GM12878 (cell line): Measurements from ENCODE around the gene GALNTL6. TPM values are rescaled to one million over a fixed set of nuclear protein-coding genes. Genes with fewer than 3 reads are reported as not detected.

Experiments used
- ATAC-seq: fragments of 200-7000 bp; cut with Tn5 transposase; 3 replicates; pipeline ENCODE4 v1.9.1; 2020; ENCODE audit warnings: mild to moderate bottlenecking, moderate library complexity
- BruUV-seq: library from RNA; stranded (reverse); fragments of 400-500 nt; replicated peaks from 2 replicates; lab custom pipeline; 2021; lab: Mats Ljungman, UMichigan
- CTCF ChIA-PET: fragments of 300-600 bp; sonication (Branson Sonifier 250); formaldehyde crosslinking; extraction: SDS; loops from one replicate; lab custom pipeline; 2021; ENCODE audit warnings: inconsistent platforms; lab: Yijun Ruan, JAX
- POLR2A ChIA-PET: fragments of 350-600 bp; formaldehyde crosslinking; extraction: SDS; loops from one replicate; lab custom pipeline; 2021; ENCODE audit warnings: inconsistent platforms; lab: Charles Lee
- RAD21 ChIA-PET: fragments of 300-600 bp; sonication (Branson Sonifier 250); formaldehyde crosslinking; loops from one replicate; lab custom pipeline; 2023; ENCODE audit warnings: antibody characterized with exemption; ENCODE audit not compliant: unreplicated experiment; lab: Charles Lee
- SMC1A ChIA-PET: fragments of 300-600 bp; sonication (Branson Sonifier 250); formaldehyde crosslinking; loops from one replicate; lab custom pipeline; 2023; ENCODE audit not compliant: unreplicated experiment, uncharacterized antibody; lab: Charles Lee
- DNase-seq: peaks from one replicate; pipeline ENCODE4 v3.0.0-alpha.2; 2011; ENCODE audit warnings: low read depth, low spot score
- FAIRE-seq: peaks from 3 replicates; lab custom pipeline; 2011; peaks lifted over from hg19 to GRCh38; lab: Jason Lieb, UNC
- H2AFZ ChIP-seq: 2 replicates; pipeline ENCODE4 v1.6.0; 2011; ENCODE audit warnings: low read depth, low read length, control low read depth; ENCODE audit not compliant: control insufficient read depth
- H3K27ac ChIP-seq: 2 replicates; pipeline ENCODE4 v1.5.1; 2011; ENCODE audit warnings: control low read depth; ENCODE audit not compliant: control insufficient read depth, insufficient read depth
- H3K27me3 ChIP-seq, 2 experiments: replicated peaks in 1 of 2; 2 replicates each; pipeline versions ENCODE4 v1.6.0 to v1.6.1; 2011; ENCODE audit warnings: low read length in 1 of 2; ENCODE audit not compliant: control insufficient read depth in 2 of 2, insufficient read depth in 2 of 2
- H3K36me3 ChIP-seq, 2 experiments: 2 replicates each; pipeline ENCODE4 v1.5.1; 2011; ENCODE audit warnings: low read length in 1 of 2; ENCODE audit not compliant: control insufficient read depth in 2 of 2, insufficient read depth in 2 of 2
- H3K4me1 ChIP-seq: 2 replicates; pipeline ENCODE4 v1.6.1; 2011; ENCODE audit warnings: mild to moderate bottlenecking, low read length, moderate library complexity, mixed read lengths; ENCODE audit not compliant: control insufficient read depth, insufficient read depth
- H3K4me2 ChIP-seq: 2 replicates; pipeline ENCODE4 v1.6.0; 2011; ENCODE audit warnings: control low read depth; ENCODE audit not compliant: control insufficient read depth, insufficient read depth
- H3K4me3 ChIP-seq: fragments of 200-600 bp; sonication (generic); 2 replicates; pipeline ENCODE4 v1.5.1; 2016
- H3K79me2 ChIP-seq: 2 replicates; pipeline ENCODE4 v1.6.0; 2011; ENCODE audit warnings: low read length; ENCODE audit not compliant: control insufficient read depth, insufficient read depth
- H3K9ac ChIP-seq: 2 replicates; pipeline ENCODE4 v1.8.0; 2011; ENCODE audit warnings: low read length, control low read depth, mixed read lengths; ENCODE audit not compliant: control insufficient read depth, insufficient read depth
- H3K9me3 ChIP-seq: replicated peaks from 3 replicates; pipeline ENCODE4 v1.5.1; 2011; ENCODE audit warnings: mild to moderate bottlenecking, low read length; ENCODE audit not compliant: control insufficient read depth, insufficient read depth
- H4K20me1 ChIP-seq: 2 replicates; pipeline ENCODE4 v1.6.0; 2011; ENCODE audit not compliant: control insufficient read depth, insufficient read depth
- BCL11A ChIP-seq: IDR thresholded peaks from 2 replicates; pipeline ENCODE4 v1.6.1; 2011; ENCODE audit warnings: low read depth, low read length
- BMI1 ChIP-seq: fragments of 450-650 bp; IDR thresholded peaks from 2 replicates; pipeline ENCODE4 v1.6.1; 2016; ENCODE audit warnings: mild to moderate bottlenecking, moderate library complexity, borderline replicate concordance
- BRCA1 ChIP-seq: IDR thresholded peaks from 2 replicates; pipeline ENCODE4 v1.6.1; 2011; ENCODE audit warnings: low read depth, low read length, improper control_type of control experiment
- CHD4 ChIP-seq: fragments of 200-600 bp; sonication (generic); IDR thresholded peaks from 2 replicates; pipeline ENCODE4 v1.6.1; 2016; ENCODE audit warnings: mild to moderate bottlenecking
- EGR1 ChIP-seq, 2 experiments: IDR thresholded peaks; 1 replicate in 1 of 2; 2 replicates in 1 of 2; pipeline ENCODE4 v1.6.1; 2011 to 2012; ENCODE audit warnings: low read depth in 2 of 2, low read length in 2 of 2, borderline replicate concordance in 1 of 2, mild to moderate bottlenecking in 1 of 2, moderate library complexity in 1 of 2
- PBX3 ChIP-seq: IDR thresholded peaks from 2 replicates; pipeline ENCODE4 v1.6.1; 2011; ENCODE audit warnings: mild to moderate bottlenecking, low read depth, low read length, moderate library complexity; ENCODE audit not compliant: insufficient replicate concordance
- ZBED1 ChIP-seq: IDR thresholded peaks from 2 replicates; pipeline ENCODE4 v1.6.1; 2016; ENCODE audit warnings: borderline replicate concordance
- in situ Hi-C: fragments of 300-500 bp; cut with MboI; formaldehyde crosslinking; loops from 9 replicates; pipeline ENCODE4 v1.14.3; 2018; ENCODE audit warnings: mixed read lengths
- intact Hi-C: fragments of 100-400 bp; cut with micrococcal nuclease; formaldehyde crosslinking; loops from one replicate; pipeline ENCODE4 v1.14.2; 2022; ENCODE audit not compliant: unreplicated experiment
- polyA plus RNA-seq, 11 experiments: library from polyadenylated mRNA; depleted of rRNA in 4 of 11; unstranded in 6 of 11; stranded (reverse) in 5 of 11; fragments of >200 nt; fragmentation: Nextera tagmentation in 4 of 11; fragmentation: Illumina TruSeq in 1 of 11; extraction: Ambion mirVana in 4 of 11; extraction: Trizol in 1 of 11; gene quantifications; 1 replicate in 1 of 11; 2 replicates in 10 of 11; pipeline versions ENCODE4 v1.2.1 to v1.2.3, GENCODE V29; 2011 to 2016; ENCODE audit warnings: inconsistent platforms in 2 of 11, missing spikeins in 2 of 11, low read depth in 1 of 11
- total RNA-seq, 4 experiments: library from RNA; depleted of rRNA in 3 of 4; stranded (reverse); fragments of >200 nt in 3 of 4; fragmentation: Illumina TruSeq in 1 of 4; extraction: Trizol in 1 of 4; gene quantifications; 2 replicates each; pipeline versions ENCODE4 v1.2.1 to v1.2.3, GENCODE V29; 2013 to 2021
- TF ChIP-seq, protein P1 (sequence below): IDR thresholded peaks from 2 replicates; pipeline ENCODE4 v1.6.1; 2012; ENCODE audit warnings: low read depth, low read length, improper control_type of control experiment
- TF ChIP-seq, protein P2 (sequence below): IDR thresholded peaks from 2 replicates; pipeline ENCODE4 v1.6.1; 2012; ENCODE audit warnings: improper control_type of control experiment, low read depth, low read length; ENCODE audit not compliant: insufficient replicate concordance
- TF ChIP-seq, protein P3 (sequence below): fragments of 450-650 bp; formaldehyde crosslinking; IDR thresholded peaks from 2 replicates; pipeline ENCODE4 v1.4.0; 2022; ENCODE audit warnings: mild to moderate bottlenecking, moderate library complexity

Gene GALNTL6
- total and polyA plus RNA-seq, 10 of the 15 experiments (the other 5 are each of a cell fraction or from before 2014, with no cell fraction given) = 0.01 to 0.29 TPM; not detected in 8

DNA sequence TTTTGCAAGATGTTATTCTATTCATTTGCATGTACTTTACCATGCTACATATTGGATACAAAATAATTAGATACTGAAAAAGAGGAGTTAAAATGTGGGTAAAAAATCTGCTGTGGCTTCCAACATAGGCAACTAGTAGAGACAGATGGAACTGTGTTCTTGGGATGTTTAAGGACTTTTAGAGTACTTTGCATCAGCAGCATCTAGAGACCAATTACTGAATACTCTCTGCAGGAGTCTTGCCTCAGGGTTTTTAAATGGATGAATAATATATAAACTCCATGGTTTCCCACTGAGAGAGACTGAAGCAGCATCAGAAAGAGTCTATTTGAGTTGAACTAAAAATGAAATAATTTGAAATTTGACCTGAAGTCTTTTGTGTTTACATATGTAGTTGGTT, 676.7 kb downstream of the GALNTL6 start:
- Histone ChIP-seq H3K4me2 (no peak overlapping the region), H3K9me3 (no peaks in the 10 kb centered on the region), H3K9ac (no peak overlapping the region), H3K4me3 (no peak overlapping the region), H3K79me2 (no peaks in the 10 kb centered on the region), H3K4me1 (no peaks in the 10 kb centered on the region), H3K27ac (no peak overlapping the region), H4K20me1 (no peaks in the 10 kb centered on the region), H2AFZ (no peak overlapping the region), H3K36me3 (no peaks in the 10 kb centered on the region), H3K27me3 (no peaks in the 10 kb centered on the region)
- no peak for ATAC-seq
- in situ Hi-C loops (no loop called here), intact Hi-C loops (no loop called here)
- ChIA-PET RAD21 (no interaction called here), CTCF (no interaction called here), SMC1A (no interaction called here), POLR2A (no interaction called here)
- no peak for FAIRE-seq
- BruUV-seq = no TSS peak
- TF ChIP-seq, protein P1, sequence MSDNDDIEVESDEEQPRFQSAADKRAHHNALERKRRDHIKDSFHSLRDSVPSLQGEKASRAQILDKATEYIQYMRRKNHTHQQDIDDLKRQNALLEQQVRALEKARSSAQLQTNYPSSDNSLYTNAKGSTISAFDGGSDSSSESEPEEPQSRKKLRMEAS = no peak
- TF ChIP-seq CHD4 (no peak), ZBED1 (no peak), BRCA1 (no peak), BMI1 (no peak), EGR1 (IDR thresholded peaks at IDR 0.05; ENCODE audit: borderline replicate concordance in 1 of 2, low read depth in 2 of 2, low read length in 2 of 2) (no peak), PBX3 (no peak), BCL11A (no peak)
- TF ChIP-seq, protein P2, sequence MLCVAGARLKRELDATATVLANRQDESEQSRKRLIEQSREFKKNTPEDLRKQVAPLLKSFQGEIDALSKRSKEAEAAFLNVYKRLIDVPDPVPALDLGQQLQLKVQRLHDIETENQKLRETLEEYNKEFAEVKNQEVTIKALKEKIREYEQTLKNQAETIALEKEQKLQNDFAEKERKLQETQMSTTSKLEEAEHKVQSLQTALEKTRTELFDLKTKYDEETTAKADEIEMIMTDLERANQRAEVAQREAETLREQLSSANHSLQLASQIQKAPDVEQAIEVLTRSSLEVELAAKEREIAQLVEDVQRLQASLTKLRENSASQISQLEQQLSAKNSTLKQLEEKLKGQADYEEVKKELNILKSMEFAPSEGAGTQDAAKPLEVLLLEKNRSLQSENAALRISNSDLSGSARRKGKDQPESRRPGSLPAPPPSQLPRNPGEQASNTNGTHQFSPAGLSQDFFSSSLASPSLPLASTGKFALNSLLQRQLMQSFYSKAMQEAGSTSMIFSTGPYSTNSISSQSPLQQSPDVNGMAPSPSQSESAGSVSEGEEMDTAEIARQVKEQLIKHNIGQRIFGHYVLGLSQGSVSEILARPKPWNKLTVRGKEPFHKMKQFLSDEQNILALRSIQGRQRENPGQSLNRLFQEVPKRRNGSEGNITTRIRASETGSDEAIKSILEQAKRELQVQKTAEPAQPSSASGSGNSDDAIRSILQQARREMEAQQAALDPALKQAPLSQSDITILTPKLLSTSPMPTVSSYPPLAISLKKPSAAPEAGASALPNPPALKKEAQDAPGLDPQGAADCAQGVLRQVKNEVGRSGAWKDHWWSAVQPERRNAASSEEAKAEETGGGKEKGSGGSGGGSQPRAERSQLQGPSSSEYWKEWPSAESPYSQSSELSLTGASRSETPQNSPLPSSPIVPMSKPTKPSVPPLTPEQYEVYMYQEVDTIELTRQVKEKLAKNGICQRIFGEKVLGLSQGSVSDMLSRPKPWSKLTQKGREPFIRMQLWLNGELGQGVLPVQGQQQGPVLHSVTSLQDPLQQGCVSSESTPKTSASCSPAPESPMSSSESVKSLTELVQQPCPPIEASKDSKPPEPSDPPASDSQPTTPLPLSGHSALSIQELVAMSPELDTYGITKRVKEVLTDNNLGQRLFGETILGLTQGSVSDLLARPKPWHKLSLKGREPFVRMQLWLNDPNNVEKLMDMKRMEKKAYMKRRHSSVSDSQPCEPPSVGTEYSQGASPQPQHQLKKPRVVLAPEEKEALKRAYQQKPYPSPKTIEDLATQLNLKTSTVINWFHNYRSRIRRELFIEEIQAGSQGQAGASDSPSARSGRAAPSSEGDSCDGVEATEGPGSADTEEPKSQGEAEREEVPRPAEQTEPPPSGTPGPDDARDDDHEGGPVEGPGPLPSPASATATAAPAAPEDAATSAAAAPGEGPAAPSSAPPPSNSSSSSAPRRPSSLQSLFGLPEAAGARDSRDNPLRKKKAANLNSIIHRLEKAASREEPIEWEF = no peak
- TF ChIP-seq, protein P3, sequence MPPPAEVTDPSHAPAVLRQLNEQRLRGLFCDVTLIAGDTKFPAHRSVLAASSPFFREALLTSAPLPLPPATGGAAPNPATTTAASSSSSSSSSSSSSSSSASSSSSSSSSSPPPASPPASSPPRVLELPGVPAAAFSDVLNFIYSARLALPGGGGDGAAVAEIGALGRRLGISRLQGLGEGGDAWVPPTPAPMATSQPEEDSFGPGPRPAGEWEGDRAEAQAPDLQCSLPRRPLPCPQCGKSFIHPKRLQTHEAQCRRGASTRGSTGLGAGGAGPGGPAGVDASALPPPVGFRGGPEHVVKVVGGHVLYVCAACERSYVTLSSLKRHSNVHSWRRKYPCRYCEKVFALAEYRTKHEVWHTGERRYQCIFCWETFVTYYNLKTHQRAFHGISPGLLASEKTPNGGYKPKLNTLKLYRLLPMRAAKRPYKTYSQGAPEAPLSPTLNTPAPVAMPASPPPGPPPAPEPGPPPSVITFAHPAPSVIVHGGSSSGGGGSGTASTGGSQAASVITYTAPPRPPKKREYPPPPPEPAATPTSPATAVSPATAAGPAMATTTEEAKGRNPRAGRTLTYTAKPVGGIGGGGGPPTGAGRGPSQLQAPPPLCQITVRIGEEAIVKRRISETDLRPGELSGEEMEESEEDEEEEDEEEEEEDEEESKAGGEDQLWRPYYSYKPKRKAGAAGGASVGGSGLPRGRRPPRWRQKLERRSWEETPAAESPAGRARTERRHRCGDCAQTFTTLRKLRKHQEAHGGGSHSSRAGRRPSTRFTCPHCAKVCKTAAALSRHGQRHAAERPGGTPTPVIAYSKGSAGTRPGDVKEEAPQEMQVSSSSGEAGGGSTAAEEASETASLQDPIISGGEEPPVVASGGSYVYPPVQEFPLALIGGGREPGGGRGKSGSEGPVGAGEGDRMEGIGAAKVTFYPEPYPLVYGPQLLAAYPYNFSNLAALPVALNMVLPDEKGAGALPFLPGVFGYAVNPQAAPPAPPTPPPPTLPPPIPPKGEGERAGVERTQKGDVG (CRISPR knock-in tag) = no peak
- no peak for DNase-seq
